Hematopoietic multipotent progenitor cell treated with erythropoietin and hydrocortisone succinate and interleukin-3 and kit ligand, for 4 days (in vitro differentiated cells): ENCODE data around the gene TCF23.
"Not testable (repeated sequence)": the region's sequence is repeated elsewhere in the genome, so short reads cannot be mapped to it uniquely, and the experiment has no call there.

Experiments
- DNase-seq: peaks from one replicate; pipeline ENCODE4 v3.0.0-alpha.2; 2015

Gene TCF23

GRCh38 chr2:27148801-27149439, at the start of gene TCF23:
TSS of gene TCF23 (plus strand) at chr2:27149004. CDS start at chr2:27149134, 130 bp downstream.
- no peak for DNase-seq

GRCh38 chr2:27099334-27099955, 49.4 kb upstream of the TCF23 start:
- DNase-seq = no peak

GRCh38 chr2:27100036-27100435, 48.8 kb upstream of the TCF23 start:
- DNase-seq = no peak

GRCh38 chr2:27102329-27102728, 46.5 kb upstream of the TCF23 start:
- no peak for DNase-seq

GRCh38 chr2:27105981-27106380, 42.8 kb upstream of the TCF23 start:
- no peak for DNase-seq

- peak; percentile 40 for DNase-seq
Measured at GRCh38 chr2:27108221-27108620, 40.6 kb upstream of the TCF23 start.

GRCh38 chr2:27109083-27109482, 39.7 kb upstream of the TCF23 start:
- no peak for DNase-seq

- DNase-seq = not testable (repeated sequence)
Measured at GRCh38 chr2:27110603-27111352, 38.0 kb upstream of the TCF23 start.

- DNase-seq = not testable (repeated sequence)
Measured at GRCh38 chr2:27111392-27112078, 37.3 kb upstream of the TCF23 start.

GRCh38 chr2:27115519-27115918, 33.3 kb upstream of the TCF23 start:
- no peak for DNase-seq

- no peak for DNase-seq
Measured at GRCh38 chr2:27117995-27118524, 30.7 kb upstream of the TCF23 start.

- peak; percentile 58 for DNase-seq
Measured at GRCh38 chr2:27118525-27119329, 30.1 kb upstream of the TCF23 start, which contains the start of gene CGREF1. TSS of gene CGREF1 (minus strand) at chr2:27119128. CDS start at chr2:27104366, 14,762 bp downstream.

- DNase-seq = not testable (repeated sequence)
Measured at GRCh38 chr2:27119330-27119670, 29.5 kb upstream of the TCF23 start.

- no peak for DNase-seq
Measured at GRCh38 chr2:27121906-27122305, 26.9 kb upstream of the TCF23 start.

GRCh38 chr2:27122791-27123190, 26.0 kb upstream of the TCF23 start:
- DNase-seq = no peak

- DNase-seq = peak; percentile 70
Measured at GRCh38 chr2:27123302-27124150, 25.3 kb upstream of the TCF23 start, which contains the start of gene ABHD1. TSS of gene ABHD1 (plus strand) at chr2:27123815. CDS start at chr2:27123949, 134 bp downstream.

GRCh38 chr2:27125104-27125503, 23.7 kb upstream of the TCF23 start:
- DNase-seq = no peak

GRCh38 chr2:27126252-27126710, 22.5 kb upstream of the TCF23 start:
- no peak for DNase-seq

- DNase-seq = no peak
Measured at GRCh38 chr2:27127883-27128667, 20.7 kb upstream of the TCF23 start.
